Hematopoietic multipotent progenitor cell treated with erythropoietin and hydrocortisone succinate and interleukin-3 and kit ligand, for 8 days (in vitro differentiated cells): ENCODE measurements around the gene NEURL1.
"Not testable (repeated sequence)": the region's sequence is repeated elsewhere in the genome, so short reads cannot be mapped to it uniquely, and the experiment has no call there.

Source experiments
- DNase-seq: peaks from one replicate; pipeline ENCODE4 v3.0.0-alpha.2; 2015

The NEURL1 gene

GRCh38 chr10:103613616-103614015, 120.1 kb downstream of the NEURL1 start:
- no peak for DNase-seq

- no peak for DNase-seq
Measured at GRCh38 chr10:103614306-103615158, 121.0 kb downstream of the NEURL1 start.

- DNase-seq = no peak
Measured at GRCh38 chr10:103616705-103617601, 123.4 kb downstream of the NEURL1 start.

- peak; percentile 63 for DNase-seq
Measured at GRCh38 chr10:103617602-103618385, 124.3 kb downstream of the NEURL1 start.

GRCh38 chr10:103618575-103619423, 125.3 kb downstream of the NEURL1 start:
- peak; percentile 98 for DNase-seq

GRCh38 chr10:103619424-103620351, 126.2 kb downstream of the NEURL1 start:
- peak; percentile 39 for DNase-seq

GRCh38 chr10:103620352-103620740, 126.8 kb downstream of the NEURL1 start:
- no peak for DNase-seq

- DNase-seq = peak; percentile 43
Measured at GRCh38 chr10:103620891-103621782, 127.6 kb downstream of the NEURL1 start.

- no peak for DNase-seq
Measured at GRCh38 chr10:103621783-103622125, 128.2 kb downstream of the NEURL1 start.

- no peak for DNase-seq
Measured at GRCh38 chr10:103622286-103622685, 128.8 kb downstream of the NEURL1 start.

- DNase-seq = no peak
Measured at GRCh38 chr10:103622935-103623574, 129.6 kb downstream of the NEURL1 start.

GRCh38 chr10:103626178-103626577, 132.7 kb downstream of the NEURL1 start:
- no peak for DNase-seq

GRCh38 chr10:103627111-103627892, 133.8 kb downstream of the NEURL1 start:
- peak; percentile 16 for DNase-seq

GRCh38 chr10:103627893-103628292, 134.4 kb downstream of the NEURL1 start:
- no peak for DNase-seq

- DNase-seq = no peak
Measured at GRCh38 chr10:103629581-103629980, 136.1 kb downstream of the NEURL1 start.

- DNase-seq = peak; percentile 28
Measured at GRCh38 chr10:103630156-103630555, 136.7 kb downstream of the NEURL1 start.

GRCh38 chr10:103632247-103632642, 138.7 kb downstream of the NEURL1 start:
- DNase-seq = no peak

- not testable (repeated sequence) for DNase-seq
Measured at GRCh38 chr10:103632871-103633270, 139.4 kb downstream of the NEURL1 start.
